NT2/D1 (cell line): ENCODE measurements around the gene ZNF585A.
"Not testable (repeated sequence)": the region's sequence is repeated elsewhere in the genome, so short reads cannot be mapped to it uniquely, and the experiment has no call there.

Experiments used
- SUZ12 ChIP-seq: IDR thresholded peaks from 2 replicates; pipeline ENCODE4 v1.6.1; 2011; ENCODE audit not compliant: insufficient read length, insufficient read depth; ENCODE audit errors: extremely low read depth
- YY1 ChIP-seq: IDR thresholded peaks from 2 replicates; pipeline ENCODE4 v1.6.1; 2011; ENCODE audit not compliant: insufficient read length, insufficient read depth
- ZNF274 ChIP-seq: IDR thresholded peaks from 2 replicates; pipeline ENCODE4 v1.6.1; 2011; ENCODE audit warnings: mild to moderate bottlenecking, low read depth, low read length

DNA sequence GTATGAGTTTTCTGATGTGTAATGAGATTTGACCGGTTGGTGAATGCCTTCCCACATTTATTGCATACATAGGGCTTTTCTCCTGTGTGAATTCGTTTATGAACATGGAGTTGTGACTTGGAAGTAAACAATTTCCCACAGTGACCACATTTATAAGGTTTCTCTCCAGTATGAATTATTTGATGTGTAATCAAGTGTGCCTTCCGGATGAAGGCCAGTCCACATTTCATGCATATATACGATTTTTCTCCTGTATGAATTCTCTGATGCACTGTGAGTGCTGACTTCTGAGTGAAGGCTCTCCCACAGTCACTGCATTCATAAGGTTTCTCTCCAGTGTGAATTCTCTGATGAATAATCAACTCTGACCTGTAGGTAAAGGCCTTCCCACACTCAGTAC is 13.6 kb upstream of the ZNF585A start:
- not testable (repeated sequence) for TF ChIP-seq YY1, ZNF274, SUZ12
